Measurements from ENCODE around the gene JAG2.

The JAG2 gene

DNA sequence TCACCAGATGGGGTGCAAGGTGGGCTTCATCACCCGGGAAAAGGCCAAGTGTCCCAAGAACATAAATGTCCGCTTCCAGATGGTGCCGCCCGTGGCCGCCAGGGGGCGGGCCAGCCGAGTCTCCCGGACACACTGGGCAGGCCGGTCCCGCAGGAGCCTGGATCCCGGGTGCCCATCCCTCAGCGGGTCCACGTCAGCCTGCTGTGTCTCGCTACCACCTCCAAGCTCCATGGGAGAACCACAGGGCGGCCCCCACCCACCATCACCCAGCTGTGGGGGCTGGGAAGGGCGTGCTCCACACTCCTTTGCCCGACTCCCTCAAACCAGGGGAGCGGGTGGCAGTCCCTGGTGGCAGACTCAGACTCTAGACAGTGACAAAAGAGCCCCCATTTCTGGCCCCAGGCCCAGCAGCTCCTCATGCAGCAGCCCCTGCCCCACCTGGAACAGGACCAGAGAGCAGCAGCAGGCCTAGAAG, 34.5 kb upstream of the JAG2 start:
- peak; percentile 78 for DNase-seq

DNA sequence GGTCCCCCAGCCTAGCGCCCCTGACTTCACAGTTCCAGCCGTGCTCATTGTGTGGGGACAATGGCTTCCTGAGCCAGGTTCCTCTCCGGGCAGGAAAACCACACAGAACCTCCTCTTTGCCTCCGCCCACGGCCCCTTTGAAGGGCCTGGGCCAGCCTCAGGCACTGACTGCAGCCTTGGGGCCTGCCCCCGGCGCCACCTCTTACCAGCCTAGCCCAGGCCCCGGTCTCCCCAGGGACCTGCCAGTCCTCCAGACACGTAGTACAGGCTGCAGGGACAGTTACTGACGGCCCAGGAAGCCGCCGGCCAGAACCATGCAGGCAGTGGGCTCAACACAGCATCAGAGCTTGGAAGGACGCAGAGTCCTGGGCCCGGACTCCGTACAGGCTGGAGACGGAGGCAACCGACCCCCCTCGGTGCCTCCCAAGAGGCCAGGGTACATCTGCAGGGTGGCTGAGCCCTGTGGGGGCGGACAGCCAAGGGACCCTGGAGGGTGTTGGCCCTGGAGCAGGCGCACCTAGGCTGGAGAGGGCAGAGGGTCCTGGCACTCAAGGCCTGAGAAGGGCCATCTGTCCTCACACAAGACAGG, 33.4 kb upstream of the JAG2 start:
- DNase-seq: peak; percentile 67

DNA sequence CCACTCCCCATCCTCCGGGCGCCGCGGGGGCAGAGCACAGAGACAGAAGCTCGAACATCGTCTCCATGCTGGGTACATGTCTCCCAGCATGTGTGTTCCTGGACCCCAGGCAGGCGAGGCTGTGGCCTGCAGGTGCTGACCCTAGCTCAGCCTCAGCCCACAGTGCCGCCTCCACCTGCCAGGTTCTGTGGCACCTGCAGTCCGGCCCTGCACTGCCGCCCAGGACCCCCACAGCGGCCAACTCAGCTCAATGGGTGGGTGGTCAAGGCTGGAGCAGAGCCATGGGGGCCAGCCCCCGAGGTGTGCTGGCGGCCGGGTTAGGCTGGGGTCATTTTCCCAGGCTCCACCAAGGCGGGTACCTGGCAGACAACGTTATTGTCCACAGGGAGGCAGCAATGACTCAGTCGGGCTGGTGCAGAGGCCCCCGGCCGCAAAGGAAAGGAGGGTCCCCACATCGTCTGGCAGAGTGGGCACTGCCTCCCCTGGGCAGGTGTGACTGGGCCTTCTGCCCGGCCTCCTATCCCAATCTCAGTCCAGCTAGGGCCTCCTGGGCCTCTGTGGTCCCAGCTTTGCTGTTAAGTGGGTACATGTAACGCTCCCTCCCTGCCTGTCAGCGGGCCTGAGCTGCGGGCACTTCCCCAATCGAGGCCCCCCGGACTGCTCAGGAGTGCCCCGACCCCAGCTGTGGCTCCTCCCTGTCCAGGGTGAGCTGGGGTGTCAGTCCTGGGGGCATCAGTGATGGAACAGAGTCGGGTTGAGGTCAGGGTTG, 32.8 kb upstream of the JAG2 start:
- no peak for DNase-seq

DNA sequence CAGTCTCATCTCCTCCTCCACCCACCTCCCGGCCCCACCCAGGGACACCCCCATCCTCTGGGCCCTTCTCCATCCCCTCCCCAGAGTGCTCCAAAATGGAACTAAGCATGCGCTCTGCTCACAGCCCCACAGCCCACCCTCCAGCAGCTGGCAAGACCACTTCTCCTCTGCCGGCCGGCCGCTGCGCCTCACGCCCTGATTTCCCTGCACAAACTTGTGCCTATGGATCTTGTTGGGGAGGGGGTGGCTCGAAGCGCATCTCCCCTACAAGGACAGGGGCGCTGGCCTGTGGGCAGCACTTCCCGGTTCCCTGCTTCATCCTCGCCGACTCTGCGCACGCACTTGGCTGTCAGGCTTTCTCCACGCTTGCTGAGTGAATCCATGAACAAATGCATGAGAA, 32.1 kb upstream of the JAG2 start:
- no peak for DNase-seq

DNA sequence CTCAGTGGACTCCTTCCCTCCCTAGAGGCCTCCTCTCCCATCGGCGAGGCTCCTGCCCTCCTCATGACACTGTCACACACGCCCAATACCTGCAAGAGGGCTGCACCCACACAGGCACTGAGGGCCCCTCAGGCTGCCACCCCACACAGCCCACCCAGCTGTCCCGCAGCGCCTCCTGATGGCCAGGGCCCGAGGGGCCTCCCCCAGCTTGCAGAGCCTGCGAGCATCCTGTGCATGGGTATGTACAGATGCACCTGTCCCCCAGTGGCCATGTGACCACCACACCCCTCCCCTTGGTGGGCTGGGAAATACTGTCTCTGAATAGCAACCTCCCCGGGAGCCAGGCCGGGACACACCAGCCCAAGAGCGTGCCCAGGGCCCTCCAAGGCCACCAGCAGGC, 31.5 kb upstream of the JAG2 start:
- no peak for DNase-seq

DNA sequence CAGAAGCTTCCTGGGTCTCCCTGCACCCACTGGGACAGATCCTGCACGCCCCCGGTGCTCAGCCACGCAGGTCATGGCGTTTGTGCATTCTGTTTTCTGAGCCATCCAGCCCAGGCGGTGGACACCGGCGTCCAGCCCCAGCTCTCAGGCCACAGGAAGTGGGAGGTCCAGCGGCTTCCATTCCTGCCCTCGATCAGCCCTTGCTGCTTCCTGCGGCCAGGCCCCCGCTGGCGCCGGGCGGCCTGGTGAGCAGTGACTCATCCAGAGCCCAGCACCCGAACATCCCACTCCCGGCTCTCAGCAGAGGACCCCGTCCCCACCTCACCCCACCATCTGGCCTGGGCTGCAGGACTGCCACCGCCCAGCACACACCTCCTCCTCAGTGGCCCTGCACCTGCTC, 30.5 kb upstream of the JAG2 start:
- DNase-seq: no peak

DNA sequence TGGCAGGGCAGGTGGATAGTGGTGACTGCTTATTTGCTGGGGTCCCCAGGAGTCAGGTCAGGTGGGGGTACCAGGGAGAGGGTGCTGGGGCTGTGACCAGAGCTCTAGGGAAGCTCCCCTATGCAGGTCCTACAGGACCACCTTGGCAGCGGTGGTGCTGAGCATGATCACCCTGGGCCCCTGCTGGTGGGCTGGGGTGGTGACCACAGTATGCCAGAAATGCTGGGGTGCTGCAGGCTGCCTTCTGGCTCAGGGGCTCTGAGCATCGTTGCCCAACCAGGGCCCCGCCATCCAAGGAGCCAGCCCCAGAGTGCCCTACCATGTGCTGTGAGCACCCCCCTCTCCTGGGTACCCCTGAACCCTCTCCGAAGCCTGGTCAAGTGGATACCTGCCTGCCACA, 30.0 kb upstream of the JAG2 start:
- DNase-seq: no peak

DNA sequence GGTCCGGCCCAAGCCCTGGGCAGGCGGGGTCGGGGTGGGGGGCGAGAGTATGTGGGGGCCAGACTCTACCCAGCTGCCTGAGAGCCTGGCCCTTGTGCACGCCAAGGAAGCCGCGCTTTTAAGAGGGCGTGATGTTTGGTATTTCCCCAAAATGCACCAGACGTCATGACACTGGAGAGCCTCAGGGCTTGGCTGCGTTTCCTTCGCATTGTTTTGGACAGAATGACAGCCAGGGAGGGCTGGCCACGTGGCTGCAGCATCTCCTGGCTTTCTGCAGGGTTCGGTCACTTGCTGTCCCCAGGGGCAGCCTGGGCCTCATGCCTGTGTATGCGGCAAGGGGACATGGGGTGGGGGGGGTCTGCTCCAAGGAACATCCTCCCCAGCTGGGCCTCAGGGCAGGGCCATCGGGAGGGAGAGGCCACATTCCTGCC, 28.6 kb upstream of the JAG2 start:
- DNase-seq: no peak

DNA sequence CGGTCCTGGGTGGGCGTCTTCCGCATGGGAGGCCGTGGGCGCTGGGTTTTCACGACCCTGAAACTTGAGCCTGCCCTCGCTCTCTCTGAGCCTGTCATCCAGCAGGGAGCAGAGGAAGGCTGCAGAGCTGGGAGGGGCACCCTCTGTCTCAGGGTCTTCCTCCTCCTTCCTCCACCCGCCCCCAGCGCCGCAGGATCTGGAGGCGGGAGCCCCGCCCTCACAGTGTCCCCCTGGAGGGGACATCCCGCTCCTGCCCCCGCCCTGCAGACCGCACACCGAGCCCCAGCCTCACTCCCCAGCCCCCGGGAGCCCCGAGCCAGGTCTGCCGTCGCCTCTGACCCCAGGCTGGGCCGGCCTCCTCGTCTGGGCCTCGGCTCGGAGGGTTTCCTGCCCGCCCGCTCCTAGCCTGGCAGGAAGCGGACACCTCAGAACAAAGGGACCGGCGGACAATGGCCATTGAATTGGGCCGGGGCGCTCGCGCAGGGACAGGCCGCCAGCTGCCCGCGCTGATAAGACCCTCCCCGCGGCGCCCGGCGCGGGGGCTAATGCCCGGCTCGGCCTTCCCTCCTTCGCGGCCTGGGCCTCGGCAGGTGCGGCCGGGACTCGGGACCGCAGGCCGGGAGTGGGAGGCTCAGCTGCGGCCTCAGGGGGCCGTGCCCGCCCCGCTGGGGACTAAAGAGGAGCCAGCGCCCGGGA, 27.8 kb upstream of the JAG2 start:
- no peak for DNase-seq

DNA sequence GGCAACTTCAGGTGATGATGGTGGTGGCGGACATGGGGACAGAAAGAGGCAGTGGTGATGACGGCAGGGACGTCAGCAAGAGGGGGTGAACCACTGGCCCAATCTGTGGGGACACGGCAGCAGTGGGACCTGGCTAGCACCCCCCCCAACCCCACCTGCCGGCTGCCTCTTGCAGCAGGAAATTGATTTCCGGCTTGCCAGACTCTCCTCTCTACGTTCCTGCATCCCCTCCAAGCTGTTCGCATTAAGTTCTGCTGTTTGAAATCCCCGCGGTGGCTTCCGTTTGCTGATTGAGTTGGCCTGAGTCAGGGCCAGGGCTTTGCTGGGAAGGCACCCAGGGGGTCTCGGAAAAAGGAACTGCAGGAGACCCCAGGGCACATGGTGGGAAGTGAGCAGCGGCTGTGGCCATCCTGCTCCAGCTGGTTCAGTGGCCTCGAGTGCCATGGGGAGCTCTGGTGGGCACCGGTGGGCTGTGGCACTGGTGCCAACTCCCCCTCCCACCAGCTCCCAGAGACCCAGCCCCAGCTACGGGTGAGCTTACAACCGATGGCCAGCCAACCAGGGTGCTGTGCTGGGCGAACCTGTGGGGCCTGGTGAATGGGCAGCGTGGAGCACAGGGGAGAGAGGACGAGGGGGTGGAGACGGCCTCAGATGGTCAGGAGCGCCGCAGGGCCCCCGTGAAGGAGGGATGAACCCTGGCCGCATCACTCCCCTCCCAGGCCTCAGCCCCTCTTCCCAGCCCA, 27.1 kb upstream of the JAG2 start:
- DNase-seq: no peak

DNA sequence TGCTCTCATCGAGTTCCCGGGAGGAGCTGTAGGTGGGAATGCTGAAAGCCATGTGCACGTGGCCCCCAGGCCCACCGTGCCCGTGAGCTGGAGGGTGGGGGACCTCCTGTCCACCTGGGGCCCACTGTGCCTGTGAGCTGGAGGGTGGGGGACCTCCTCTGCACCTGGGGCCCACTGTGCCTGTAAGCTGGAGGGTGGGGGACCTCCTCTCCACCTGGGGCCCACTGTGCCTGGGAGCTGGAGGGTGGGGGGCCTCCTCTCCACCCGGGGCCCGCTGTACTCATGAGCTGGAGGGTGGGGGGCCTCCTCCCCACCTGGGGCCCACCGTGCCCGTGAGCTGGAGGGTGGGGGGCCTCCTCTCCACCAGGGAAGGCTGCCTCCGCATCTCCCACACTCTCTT, 26.5 kb upstream of the JAG2 start:
- no peak for DNase-seq

DNA sequence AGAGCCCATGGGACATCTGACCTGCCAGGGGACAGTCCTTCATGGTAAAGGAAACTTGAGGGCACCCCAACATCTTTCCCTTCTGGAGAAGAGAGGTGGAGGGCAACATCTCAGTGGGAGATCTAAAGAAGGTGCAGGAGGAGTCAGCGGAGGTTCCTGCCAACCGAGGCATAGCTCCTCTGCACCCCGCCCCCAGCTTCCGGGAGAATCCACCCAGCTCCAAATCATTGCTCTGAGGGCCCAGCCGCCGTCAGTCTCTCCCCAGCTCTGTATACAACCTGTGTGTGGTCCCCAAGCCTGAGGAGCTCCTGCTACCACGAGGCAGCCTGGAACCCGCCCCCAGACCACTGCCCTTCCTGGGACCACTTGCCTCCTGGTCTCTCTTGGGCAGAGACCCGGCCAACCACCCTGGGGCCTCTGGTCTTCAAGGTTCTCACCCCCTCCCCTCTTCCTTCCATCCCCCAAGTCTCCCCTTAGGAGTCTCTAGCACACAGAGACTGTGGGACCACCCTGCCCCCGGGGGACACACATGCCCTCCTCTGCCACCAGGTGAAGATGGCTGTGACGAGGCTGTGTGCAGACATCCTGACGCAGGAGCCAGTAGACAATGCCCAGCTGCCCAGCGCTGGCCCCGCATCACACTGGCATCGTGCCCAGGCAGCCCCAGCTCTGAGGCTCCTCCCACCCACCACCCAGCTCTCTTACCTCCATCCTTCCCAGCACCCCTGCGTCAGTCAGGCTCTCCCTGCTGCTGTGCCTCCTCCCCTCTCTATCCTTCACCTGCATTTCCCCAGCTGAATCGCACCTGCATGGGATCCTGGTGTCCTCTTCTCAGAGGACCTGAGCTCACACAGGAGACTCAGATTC, 25.6 kb upstream of the JAG2 start:
- DNase-seq: peak; percentile 66

DNA sequence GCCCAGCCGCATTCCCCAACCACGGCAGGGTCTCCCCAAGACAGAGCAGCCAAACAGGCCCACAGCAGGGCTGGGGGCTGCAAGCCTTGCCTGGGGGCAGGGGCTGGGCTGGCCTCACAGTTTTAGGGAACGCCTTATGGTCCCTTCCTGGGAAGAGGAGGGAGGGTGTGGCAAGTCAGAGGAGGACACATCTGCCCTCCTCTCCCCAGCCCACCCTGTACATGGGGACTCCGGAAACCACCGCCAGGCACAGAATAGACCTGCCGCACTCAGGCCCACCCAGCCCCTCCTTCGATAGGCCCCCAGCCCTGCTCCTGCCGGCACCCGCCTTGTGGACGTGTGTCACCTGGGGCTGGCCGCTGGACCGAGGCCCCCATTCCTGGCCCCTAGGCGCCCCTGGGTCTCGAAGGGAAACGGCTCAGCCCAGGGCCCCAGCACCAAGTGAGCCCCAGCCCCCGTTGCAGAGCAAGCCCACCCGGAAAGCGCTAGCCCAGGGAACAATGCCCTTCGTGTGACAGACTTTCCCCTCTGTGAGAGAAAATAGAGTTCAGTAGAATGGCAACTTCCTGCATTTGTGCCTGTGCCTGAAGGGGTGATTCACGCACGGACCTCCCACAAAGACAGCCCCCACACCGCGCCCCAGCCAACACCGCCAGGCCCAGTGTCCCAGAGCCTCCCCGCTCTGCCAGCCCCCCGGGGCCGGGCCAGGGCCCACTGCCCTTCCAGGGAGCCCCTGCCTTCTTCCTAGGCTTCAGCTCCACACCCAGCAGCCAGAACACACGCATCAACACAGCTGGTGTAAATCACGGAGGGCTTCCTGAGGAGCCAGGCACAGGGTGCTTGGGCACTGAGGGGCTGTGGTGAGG, 24.5 kb upstream of the JAG2 start:
- peak; percentile 42 for DNase-seq

DNA sequence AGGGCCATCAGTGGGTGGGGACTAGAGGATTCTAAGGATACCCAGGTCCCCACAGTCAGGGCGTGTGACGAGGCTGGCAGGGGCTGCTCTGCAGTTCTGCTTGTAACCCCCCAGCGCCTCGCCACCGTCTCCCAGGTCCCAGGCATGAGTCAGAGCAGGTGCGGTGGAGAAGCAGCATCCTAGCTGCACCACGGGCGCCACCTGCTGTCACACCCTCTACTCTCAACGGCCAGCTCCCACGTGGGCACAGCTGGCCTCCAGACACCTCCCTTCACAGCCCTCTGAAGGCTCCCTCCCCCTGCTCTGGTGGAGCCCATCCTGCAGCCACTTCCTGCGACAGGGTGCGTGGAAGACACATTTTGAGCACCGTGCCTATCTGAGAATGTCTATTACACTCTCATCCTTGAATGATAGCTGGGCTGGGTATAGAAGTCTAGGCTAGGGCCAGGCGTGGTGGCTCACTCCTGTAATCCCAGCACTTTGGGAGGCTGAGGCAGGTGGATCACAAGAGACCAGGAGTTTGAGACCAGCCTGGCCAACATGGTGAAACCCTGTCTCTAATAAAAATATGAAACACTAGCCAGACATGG, 19.5 kb upstream of the JAG2 start:
- no peak for DNase-seq

DNA sequence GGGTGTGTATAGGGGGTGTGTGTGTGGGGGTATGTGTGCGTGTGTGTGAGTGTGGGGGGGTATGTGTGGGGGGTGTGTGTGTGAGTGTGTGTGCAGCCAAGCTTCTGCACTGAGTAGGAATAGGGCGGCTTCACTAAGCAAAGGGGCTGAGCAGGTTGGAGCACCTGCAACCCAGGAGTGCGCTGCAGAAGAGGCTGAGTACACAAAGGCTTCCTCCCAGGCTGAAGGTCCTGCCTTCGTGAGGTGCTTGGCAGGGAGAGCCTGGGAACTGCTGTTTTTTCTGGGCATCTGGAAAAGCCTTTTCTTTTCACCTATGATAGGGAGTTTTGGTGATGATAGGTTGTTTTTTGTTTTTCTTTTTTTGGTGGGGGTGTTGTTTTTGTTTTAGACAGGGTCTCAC, 18.5 kb upstream of the JAG2 start:
- no peak for DNase-seq

DNA sequence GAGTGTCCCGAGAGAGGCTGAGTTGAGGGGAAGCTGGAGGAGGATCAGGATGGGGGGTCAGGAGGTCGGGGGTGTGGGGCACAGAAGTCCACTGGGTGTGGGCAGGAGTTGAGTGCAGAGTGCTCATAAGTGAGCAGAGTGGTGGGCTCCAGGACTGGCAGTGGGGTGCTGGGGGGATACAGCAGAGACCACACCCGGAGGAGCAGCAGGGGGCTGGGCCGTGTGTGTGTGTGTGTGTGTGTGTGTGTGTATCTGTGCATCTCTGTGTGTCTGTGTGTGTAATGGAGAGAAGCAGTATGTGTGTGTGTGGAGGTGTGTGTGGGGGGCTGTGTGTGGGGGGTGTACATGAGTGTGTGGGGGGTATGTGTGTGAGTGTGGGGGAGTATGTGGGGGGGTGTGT, 17.4 kb upstream of the JAG2 start:
- no peak for DNase-seq

DNA sequence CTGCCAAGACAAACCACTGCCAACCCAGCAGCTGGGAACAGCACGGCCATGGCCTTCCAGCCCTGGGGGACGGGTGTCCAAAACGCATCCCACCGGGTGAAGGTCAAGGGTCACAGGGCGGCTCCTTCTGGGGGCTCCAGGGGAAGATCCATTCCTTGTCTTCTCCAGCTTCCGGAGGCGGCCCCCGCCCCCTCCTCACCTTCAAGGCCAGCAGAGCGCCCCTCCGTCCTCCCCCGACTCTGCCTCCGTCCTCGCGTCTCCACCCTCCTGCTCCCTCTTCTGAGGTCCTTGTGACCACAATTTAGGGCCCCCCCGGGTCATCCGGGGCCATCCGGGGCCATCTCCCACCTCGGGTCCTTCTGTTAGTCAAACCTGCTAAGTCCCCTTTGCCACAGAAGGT, 16.4 kb upstream of the JAG2 start:
- DNase-seq: no peak

DNA sequence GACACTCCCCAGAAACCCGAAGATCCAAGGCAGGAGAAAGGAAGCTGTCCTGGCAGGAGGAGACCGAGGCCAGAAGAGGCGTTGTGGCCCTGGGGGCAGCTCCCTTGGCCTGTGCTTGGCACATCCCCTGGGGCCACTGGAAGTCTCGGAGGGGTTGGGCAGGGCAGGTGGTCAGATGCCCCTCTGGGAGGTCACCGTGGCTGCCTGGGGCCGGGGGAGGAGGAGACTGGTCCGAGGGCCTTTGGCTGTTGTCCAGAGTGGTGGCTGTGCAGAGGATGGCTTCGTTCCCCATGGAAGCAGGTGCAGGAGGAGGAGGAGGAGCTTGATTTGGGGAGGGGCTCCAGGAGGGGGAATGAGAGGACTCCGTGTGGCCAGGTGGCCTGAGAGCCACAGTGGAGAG, 15.9 kb upstream of the JAG2 start:
- no peak for DNase-seq

DNA sequence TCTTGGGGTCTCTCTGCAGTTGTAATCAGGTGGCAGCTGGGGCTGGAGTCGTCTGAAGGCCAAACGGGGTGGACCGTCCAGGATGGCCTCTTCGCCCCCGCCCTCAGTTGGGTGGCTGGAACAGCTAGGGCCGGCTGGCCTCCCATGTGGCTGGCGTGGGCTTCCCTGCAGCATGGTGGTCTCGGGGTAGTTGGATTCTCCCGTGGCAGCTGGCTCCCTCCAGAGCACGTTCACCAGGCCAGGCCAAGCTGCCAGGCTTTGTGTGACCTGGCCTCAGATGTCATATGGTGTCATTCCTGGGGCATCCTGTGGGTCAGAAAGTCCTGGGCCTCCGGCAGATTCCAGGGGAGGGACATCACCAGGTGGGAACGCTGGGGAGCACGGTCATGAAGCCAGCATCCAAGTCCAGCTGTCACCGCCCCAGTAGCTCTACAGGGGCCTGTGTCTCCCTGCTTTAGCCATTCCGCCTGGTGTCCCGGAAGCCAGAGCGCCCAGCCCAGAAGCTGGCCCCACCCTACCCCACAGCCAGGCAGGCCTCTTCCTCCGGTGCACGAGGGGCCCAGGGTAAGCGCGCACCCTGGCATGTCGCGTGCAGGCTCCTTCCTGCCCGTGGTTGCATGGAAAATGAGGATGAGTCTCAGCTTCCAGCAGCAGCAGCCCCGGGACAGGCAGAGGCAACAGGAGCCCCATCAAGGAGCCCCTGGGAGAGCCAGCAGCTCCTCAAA, 13.9 kb upstream of the JAG2 start:
- DNase-seq: no peak

DNA sequence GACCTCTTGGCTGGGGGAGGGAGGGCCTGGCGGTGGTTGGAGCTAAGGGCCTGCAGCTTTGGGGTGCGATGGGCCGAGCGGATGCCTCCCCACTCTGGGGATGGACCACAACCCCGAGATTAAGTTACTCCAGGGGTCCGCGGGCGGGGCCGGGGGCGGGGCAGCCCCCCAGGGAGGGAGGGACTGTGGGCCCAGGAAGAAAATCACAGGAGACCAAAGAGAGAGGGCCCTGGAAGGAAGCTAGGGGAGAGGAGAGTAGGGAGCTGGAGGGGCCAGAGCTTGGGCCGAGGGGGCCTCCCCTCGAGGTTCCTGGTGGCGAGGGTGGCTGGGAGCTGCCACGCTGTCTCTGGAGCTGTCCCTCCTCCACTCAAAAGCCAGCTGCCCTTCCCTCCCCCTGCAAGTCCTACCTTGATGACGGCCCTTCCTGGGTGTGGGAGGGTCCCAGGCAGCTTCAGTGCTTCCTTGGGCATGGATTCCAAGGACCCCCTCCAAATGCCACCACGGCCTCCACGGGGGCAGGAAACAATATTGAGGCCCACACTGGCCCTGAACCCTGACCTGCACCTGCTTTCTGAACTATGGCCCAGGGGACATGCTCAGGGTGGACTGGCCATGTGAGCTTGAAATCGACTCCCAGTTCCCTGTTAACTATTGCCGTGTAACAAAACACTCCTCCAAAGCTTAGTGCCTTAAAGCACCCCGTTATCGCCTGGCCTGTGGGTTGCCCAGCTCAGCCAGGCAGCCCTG, 13.1 kb upstream of the JAG2 start:
- no peak for DNase-seq
